Adipose tissue (tissue), 3 donors: ENCODE results near the gene MARK4. TPM values are rescaled to one million over a fixed set of nuclear protein-coding genes. Genes with fewer than 3 reads are reported as not detected.

Experiments used
- polyA plus RNA-seq, 3 donors: library from polyadenylated mRNA; stranded (reverse); fragments of 200-250 nt; gene quantifications; one replicate each; pipeline ENCODE4 v1.2.3, GENCODE V29; 2013
- donor health status: healthy with polysubstance abuse.
- donor health status: Bipolar disorder and iron deficiency.
- donor health status: healthy.

MARK4 gene
- polyA plus RNA-seq, 3 donors: 10.8 to 18.7 (median 14.7) TPM

Other genes with a start within 250 kb of the MARK4 start
- gene RELB, start 249.8 kb upstream of the MARK4 start, polyA plus RNA-seq: 10 to 100 TPM; 11.0 to 64.9 (median 12.7) TPM
- 10 to 100 TPM; 40.2 to 73.4 (median 57.3) TPM for gene CLASRP, start 212.2 kb upstream of the MARK4 start, polyA plus RNA-seq
- gene ZNF296, start 174.8 kb upstream of the MARK4 start, polyA plus RNA-seq: under 1 TPM; 0.22 to 0.48 (median 0.45) TPM
- 10 to 100 TPM; 12.4 to 29.6 (median 19.3) TPM for gene GEMIN7, start 172.0 kb upstream of the MARK4 start, polyA plus RNA-seq
- gene PPP1R37, start 158.1 kb upstream of the MARK4 start, polyA plus RNA-seq: 10 to 100 TPM; 15.4 to 17.5 (median 16.9) TPM
- under 1 TPM; 0.04 to 0.11 (median 0.05) TPM for gene NKPD1, start 90.3 kb upstream of the MARK4 start, polyA plus RNA-seq
- gene TRAPPC6A, start 73.0 kb upstream of the MARK4 start, polyA plus RNA-seq: 10 to 100 TPM; 25.0 to 43.9 (median 31.7) TPM
- gene BLOC1S3, start 72.5 kb upstream of the MARK4 start, polyA plus RNA-seq: 1 to 10 TPM; 3.5 to 4.0 (median 3.9) TPM
- 1 to 10 TPM; 1.1 to 5.0 (median 1.7) TPM for gene EXOC3L2, start 5.9 kb upstream of the MARK4 start, polyA plus RNA-seq
- 10 to 100 TPM in 1 of 3 donors, 1 to 10 TPM in 2; 2.9 to 12.5 (median 9.2) TPM for gene CKM, start 71.6 kb downstream of the MARK4 start, polyA plus RNA-seq
- 1 to 10 TPM in 1 of 3 donors, under 1 TPM in 1, not detected in 1; 0.18 to 3.2 TPM for gene KLC3, start 89.5 kb downstream of the MARK4 start, polyA plus RNA-seq
- gene ERCC2, start 119.3 kb downstream of the MARK4 start, polyA plus RNA-seq: 1 to 10 TPM; 5.6 to 9.1 (median 7.3) TPM
- gene PPP1R13L, start 153.8 kb downstream of the MARK4 start, polyA plus RNA-seq: 10 to 100 TPM; 11.1 to 36.5 (median 14.5) TPM
- 1 to 10 TPM; 1.5 to 6.3 (median 2.3) TPM for gene POLR1G, start 155.4 kb downstream of the MARK4 start, polyA plus RNA-seq
- 10 to 100 TPM; 31.0 to 63.9 (median 59.5) TPM for gene ERCC1, start 172.6 kb downstream of the MARK4 start, polyA plus RNA-seq
- gene FOSB, start 216.7 kb downstream of the MARK4 start, polyA plus RNA-seq: 100 to 1,000 TPM in 2 of 3 donors, 10 to 100 TPM in 1; 11.9 to 650 (median 341) TPM
- gene RTN2, start 245.8 kb downstream of the MARK4 start, polyA plus RNA-seq: 1 to 10 TPM; 4.9 to 7.6 (median 6.4) TPM
- 1 to 10 TPM in 1 of 3 donors, under 1 TPM in 2; 0.62 to 3.7 (median 0.71) TPM for gene PPM1N, start 247.2 kb downstream of the MARK4 start, polyA plus RNA-seq